ENCODE data around the gene DCAF15. TPM values are rescaled to one million over a fixed set of nuclear protein-coding genes. Genes with fewer than 3 reads are reported as not detected.
A peak's percentile ranks its signal among the peaks of the same experiment; 100 is the strongest.
"Not testable (repeated sequence)": the region's sequence is repeated elsewhere in the genome, so short reads cannot be mapped to it uniquely, and the experiment has no call there.

Gene DCAF15
- polyA plus RNA-seq, 3 donors from 2014 or later: 2.4 to 9.4 (median 4.2) TPM

DNA sequence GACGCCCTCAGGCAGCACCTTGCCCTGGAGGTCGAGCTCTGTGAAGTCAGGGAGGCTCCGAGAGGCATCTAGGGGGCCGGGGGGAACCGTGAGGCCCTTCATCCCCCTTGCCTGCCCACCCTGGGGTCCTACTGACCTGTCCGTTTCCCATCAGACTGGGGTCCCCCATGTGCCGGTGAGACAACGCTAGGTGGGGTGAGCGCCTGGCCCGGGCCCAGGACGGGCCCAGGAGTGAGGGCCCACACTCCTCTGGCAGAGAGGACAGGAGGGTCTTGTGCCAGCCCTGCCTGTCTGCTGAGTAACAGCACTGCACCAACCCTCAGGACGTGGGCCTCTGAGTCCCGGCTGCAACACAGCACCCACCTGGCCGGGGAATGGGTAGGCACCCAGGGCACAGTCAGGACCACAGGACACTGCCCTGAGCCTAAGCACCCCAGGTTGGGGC lies 14.4 kb downstream of the DCAF15 start:
- DNase-seq: no peak
- Mint-ChIP-seq H3K4me3 (no peak overlapping the region), H3K27me3 (ENCODE audit: low read depth in 3 of 3) (peaks cover 0 to 2% (median 0%) of the 10 kb centered on the region in 3 donors), H3K9me3 (no peaks in the 10 kb centered on the region), H3K4me1 (no peaks in the 10 kb centered on the region), H3K36me3 (peaks cover 0 to 15% (median 5%) of the 10 kb centered on the region in 3 donors), H3K27ac (peak overlapping the region in 1 of 6 donors; percentile 34)

DNA sequence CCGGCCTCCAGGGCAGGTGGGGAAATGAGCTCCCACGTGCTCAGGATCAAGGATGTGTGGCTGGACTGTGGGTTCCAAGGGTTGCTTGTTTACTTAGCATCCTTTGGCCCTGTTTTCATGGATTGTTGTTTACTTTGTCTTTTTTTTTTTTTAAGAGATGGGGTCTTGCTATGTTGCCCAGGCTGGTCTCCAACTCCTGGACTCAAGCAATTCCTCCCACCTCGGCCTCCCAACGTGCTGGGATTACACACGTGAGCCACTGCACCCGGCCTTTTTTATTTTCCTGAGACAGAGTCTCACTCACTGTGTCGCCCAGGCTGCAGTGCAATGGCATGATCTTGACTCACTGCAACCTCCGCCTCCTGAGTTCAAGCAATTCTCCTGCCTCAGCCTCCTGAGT lies 14.9 kb downstream of the DCAF15 start:
- H3K9me3 Mint-ChIP-seq; H3K4me1 Mint-ChIP-seq; H3K4me3 Mint-ChIP-seq; H3K27me3 Mint-ChIP-seq (ENCODE audit: low read depth in 3 of 3); DNase-seq: not testable (repeated sequence)
- H3K27ac Mint-ChIP-seq: peak overlapping the region in 1 of 6 donors; percentile 34
- H3K36me3 Mint-ChIP-seq: peaks cover 0 to 15% (median 5%) of the 10 kb centered on the region in 3 donors

DNA sequence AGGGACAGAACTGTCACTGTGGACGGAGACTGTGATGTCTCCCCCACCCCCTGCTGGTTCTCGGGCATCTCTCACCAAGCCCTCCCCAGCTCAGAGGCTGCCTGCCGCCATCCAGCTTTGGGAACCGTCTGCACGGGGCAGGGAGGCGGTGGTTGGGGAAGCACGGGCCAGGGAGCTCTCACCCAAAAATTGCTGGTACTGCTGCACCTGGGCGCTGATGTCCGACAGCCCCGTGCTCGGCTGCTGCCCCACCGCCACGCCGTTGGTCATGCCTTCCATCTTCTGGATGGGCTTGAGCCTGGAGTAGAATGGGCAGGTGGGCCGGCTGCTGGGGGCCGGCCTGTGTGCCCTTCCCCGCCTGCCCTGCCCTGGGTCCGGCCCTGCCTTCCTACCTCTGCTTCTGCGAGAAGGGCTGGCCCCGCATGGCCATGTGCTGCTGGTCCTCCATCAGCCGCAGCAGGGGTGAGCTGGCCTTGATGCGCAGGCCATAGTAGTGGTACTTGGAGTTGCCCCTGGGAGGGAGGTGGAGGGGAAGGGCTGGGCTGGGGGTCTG lies 16.1 kb downstream of the DCAF15 start:
- peaks cover 0 to 2% (median 0%) of the 10 kb centered on the region in 3 donors for H3K27me3 Mint-ChIP-seq (ENCODE audit: low read depth in 3 of 3)
- DNase-seq: no peak
- H3K9me3 Mint-ChIP-seq: no peaks in the 10 kb centered on the region
- no peaks in the 10 kb centered on the region for H3K4me1 Mint-ChIP-seq
- H3K4me3 Mint-ChIP-seq: no peak overlapping the region
- H3K27ac Mint-ChIP-seq: no peak overlapping the region
- H3K36me3 Mint-ChIP-seq: peaks cover 0 to 15% (median 5%) of the 10 kb centered on the region in 3 donors

DNA sequence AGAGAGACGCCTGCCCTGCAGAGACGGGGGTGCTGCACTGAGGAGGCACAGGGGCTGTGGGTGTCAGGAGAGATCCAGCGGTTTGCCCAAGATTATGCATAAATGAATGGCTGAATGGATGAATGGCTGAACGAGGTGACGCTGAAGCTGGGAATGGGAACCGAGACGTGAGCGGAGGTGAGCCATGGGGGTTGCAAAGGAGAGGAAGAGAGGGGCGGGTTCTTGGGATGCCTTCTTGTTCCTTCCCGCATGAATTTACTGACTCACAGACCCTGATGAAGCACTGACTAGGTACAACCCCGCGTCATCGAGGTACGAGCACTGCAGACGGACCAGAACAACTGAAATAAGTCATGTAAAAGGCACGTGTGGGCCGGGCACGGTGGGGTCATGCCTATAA lies 16.7 kb downstream of the DCAF15 start:
- Mint-ChIP-seq H3K4me1 (no peaks in the 10 kb centered on the region), H3K27ac (no peak overlapping the region), H3K9me3 (no peaks in the 10 kb centered on the region), H3K36me3 (peaks cover 2 to 15% (median 6%) of the 10 kb centered on the region in 3 donors), H3K4me3 (no peak overlapping the region), H3K27me3 (ENCODE audit: low read depth in 3 of 3) (peaks cover 0 to 3% (median 0%) of the 10 kb centered on the region in 3 donors)
- no peak for DNase-seq

DNA sequence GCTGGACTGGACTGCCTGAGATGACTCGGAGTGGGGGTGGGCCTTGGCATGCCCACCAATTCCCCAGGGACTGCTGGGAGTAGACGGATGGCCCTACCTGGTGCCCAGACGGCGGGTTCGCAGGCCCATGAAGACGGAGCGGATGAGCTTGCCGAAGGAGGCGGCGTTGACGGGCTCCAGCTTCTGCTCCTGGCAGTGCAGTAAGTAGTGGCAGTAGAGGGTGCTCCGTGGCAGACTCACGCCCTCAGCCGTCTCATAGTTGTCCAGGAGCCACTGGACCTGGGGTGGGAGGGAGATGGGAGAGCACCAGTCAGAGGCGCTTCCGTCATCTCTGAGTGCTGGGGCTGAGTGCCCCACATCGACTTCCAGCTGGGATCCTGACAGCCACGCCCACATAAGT lies 17.6 kb downstream of the DCAF15 start:
- H3K4me1 Mint-ChIP-seq: peaks cover 0 to 2% of the 10 kb centered on the region in 2 donors
- no peak overlapping the region for H3K27ac Mint-ChIP-seq
- H3K9me3 Mint-ChIP-seq: no peaks in the 10 kb centered on the region
- H3K36me3 Mint-ChIP-seq: peaks cover 5 to 14% (median 12%) of the 10 kb centered on the region in 3 donors
- DNase-seq: no peak
- H3K4me3 Mint-ChIP-seq: no peak overlapping the region
- peaks cover 0 to 2% (median 0%) of the 10 kb centered on the region in 3 donors for H3K27me3 Mint-ChIP-seq (ENCODE audit: low read depth in 3 of 3)

DNA sequence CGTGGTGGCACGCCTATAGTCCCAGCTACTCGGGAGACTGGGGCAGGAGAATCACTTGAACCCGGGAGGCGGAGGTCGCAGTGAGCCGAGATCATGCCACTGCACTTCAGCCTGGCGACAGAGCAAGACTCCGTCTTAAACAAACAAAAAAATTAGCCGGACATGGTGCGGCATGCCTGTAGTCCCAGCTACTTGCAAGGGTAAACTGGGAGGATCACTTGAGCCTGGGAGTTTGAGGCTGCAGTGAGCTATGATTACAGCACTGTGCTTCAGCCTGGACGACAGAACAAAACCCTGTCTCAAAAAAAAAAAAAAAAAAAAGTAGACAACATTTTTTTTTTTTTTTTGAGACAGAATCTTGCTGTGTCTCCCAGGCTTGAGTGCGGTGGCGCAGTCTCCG lies 19.6 kb downstream of the DCAF15 start:
- not testable (repeated sequence) for H3K4me3 Mint-ChIP-seq; H3K27ac Mint-ChIP-seq; H3K4me1 Mint-ChIP-seq; H3K9me3 Mint-ChIP-seq; H3K27me3 Mint-ChIP-seq (ENCODE audit: low read depth in 3 of 3); DNase-seq
- H3K36me3 Mint-ChIP-seq: peaks cover 5 to 16% (median 12%) of the 10 kb centered on the region in 3 donors

DNA sequence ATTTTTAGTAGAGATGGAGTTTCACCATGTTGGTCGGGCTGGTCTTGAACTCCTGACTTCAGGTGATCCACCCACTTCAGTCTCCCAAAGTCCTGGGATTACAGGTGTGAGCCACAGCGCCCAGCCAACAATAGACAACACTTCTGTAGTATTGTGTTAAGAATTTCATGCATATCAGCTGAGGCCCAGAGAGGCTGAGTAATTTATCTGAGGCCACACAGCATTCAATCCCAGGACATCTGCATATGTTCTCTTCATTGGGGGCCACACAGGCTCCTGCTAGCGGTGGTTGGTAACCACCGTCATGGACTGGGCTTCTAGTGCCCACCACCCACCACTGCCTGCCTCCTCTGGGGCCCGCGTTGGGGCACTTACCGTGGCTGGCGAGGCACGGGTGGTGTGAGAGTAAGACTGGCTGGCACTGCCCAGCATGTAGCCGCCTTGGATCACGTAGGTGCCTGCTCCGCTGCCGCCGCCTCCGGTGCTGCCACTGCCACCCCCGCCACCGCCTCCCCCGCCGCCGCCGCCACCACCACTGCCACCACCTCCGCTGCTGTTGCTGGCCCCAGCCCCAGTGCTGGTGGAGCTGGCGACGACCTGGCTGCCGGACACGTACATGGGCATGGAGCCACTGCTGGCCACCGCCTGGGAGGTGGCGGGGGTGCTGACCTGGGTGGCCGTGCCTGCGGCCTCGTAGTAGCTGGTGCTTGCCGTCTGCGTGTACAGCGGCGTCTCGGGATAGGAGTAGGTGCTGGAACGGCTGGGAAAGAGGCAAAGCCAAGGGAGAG lies 20.3 kb downstream of the DCAF15 start:
- Mint-ChIP-seq H3K36me3 (peaks cover 5 to 16% (median 12%) of the 10 kb centered on the region in 3 donors), H3K9me3 (no peaks in the 10 kb centered on the region), H3K4me3 (no peak overlapping the region), H3K4me1 (peaks cover 0 to 4% of the 10 kb centered on the region in 2 donors), H3K27me3 (ENCODE audit: low read depth in 3 of 3) (peaks cover 0 to 2% (median 2%) of the 10 kb centered on the region in 3 donors), H3K27ac (no peak overlapping the region)
- DNase-seq: no peak

DNA sequence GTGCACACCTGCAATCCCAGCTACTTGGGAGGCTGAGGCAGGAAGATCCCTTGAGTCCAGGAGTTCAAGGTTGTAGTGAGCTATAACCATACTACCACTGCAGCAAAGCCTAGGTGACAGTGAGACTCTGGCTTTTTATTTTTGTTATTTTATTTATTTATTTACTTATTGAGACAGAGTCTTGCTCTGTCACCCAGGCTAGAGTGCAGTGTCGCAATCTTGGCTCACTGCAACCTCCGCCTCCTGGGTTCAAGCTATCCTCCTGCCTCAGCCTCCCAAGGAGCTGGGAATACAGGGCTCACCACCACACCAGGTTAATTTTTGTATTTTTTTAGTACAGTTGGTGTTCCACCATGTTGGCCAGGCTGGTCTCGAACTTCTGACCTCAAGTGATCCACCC lies 21.2 kb downstream of the DCAF15 start:
- H3K27ac Mint-ChIP-seq; H3K9me3 Mint-ChIP-seq; DNase-seq; H3K4me3 Mint-ChIP-seq; H3K4me1 Mint-ChIP-seq; H3K27me3 Mint-ChIP-seq (ENCODE audit: low read depth in 3 of 3): not testable (repeated sequence)
- H3K36me3 Mint-ChIP-seq: peaks cover 5 to 16% (median 12%) of the 10 kb centered on the region in 3 donors

DNA sequence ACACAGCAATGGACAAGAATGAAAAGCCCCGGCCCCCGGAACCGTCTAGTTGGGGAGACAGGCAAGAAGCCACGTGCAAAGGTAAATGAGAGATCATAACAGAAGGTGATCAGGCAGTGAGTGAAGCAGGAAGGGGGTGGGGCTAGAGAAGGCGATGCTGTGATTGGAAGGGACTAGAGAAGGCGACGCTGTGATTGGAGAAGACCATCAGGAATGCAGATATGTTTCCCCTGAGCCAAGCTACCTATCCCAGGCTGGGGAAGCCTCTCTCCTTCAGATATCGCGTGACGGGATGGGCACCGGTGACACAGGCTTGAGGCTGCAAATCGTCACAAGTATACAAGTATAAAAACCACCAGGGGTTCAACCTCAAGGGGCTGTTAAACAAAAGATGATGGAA lies 21.8 kb downstream of the DCAF15 start:
- H3K4me1 Mint-ChIP-seq: peaks cover 0 to 4% of the 10 kb centered on the region in 2 donors
- H3K4me3 Mint-ChIP-seq: no peak overlapping the region
- DNase-seq: no peak
- peaks cover 5 to 13% (median 9%) of the 10 kb centered on the region in 3 donors for H3K36me3 Mint-ChIP-seq
- H3K27ac Mint-ChIP-seq: peak overlapping the region in 1 of 6 donors; percentile 42
- no peaks in the 10 kb centered on the region for H3K9me3 Mint-ChIP-seq
- peaks cover 0 to 2% (median 2%) of the 10 kb centered on the region in 3 donors for H3K27me3 Mint-ChIP-seq (ENCODE audit: low read depth in 3 of 3)

DNA sequence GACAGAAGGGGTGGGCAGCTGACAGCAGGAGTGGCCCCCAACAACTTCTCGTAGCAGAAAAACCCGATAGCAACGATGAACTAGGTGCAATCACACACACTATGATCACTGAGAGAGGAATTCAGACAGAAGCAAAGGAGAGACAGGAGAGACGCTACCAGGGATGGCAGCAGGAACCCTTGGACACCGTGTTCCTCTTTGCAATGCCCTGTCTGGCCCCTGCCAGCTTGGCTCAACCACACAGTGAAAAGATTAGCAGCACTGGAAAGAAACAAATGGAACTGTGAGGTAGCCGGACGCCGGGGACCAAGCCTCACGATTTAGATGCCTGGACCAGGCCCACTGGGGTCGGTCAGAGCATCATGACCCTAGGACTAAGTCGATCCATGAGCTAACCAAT lies 23.6 kb downstream of the DCAF15 start:
- H3K4me3 Mint-ChIP-seq: no peak overlapping the region

DNA sequence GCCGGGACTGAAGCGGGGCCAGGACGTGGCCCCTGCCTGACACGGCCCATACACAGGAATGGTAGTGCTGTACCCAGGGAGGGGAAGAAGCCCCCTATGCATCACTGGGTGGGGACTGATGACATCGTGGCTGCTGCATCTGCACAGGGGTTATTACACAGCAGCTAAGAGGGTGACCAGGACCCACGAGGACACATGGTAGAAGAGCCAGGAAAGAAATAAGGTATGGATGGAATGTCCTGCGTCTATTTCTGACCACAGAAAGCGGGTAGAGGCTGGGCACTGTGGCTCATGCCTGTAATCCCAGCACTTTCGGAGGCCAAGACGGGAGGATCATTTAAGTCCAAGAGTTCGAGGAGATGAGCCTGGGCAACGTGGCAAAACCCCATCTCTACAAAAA lies 24.1 kb downstream of the DCAF15 start:
- peak overlapping the region in 4 of 6 donors; percentile 26 to 81 (median 34) for H3K27ac Mint-ChIP-seq

More for the DNA sequence above, 23.6 kb downstream of the DCAF15 start:
- no peak for DNase-seq
- Mint-ChIP-seq H3K27ac (peak overlapping the region in 3 of 6 donors; percentile 17 to 48 (median 18)), H3K36me3 (peaks cover 5 to 11% (median 8%) of the 10 kb centered on the region in 3 donors), H3K4me1 (peaks cover 0 to 7% of the 10 kb centered on the region in 2 donors), H3K27me3 (ENCODE audit: low read depth in 3 of 3) (peaks cover 0 to 3% (median 2%) of the 10 kb centered on the region in 3 donors), H3K9me3 (no peaks in the 10 kb centered on the region)

DNA sequence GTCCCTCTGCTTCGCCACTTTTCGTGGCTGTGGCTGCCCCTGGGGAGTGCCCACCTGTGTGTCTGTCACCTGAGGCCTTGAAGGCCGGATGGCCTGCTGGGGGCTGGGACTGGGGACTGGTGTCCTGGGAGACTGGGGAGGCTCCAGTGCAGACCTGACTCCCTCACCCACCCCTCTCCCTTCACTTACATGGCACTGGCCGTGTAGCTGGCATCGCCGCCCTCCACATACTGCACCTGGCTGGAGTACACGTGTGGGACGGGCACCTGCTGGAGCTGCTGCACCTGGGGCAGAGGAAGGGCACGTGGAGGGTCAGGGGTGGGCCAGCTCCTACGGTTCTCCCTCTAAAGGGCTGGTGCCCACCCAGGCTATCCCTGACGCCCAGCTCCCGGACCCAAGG lies 25.5 kb downstream of the DCAF15 start:
- H3K9me3 Mint-ChIP-seq: no peaks in the 10 kb centered on the region
- peak overlapping the region in 2 of 6 donors; percentile 23 to 78 for H3K27ac Mint-ChIP-seq
- H3K36me3 Mint-ChIP-seq: peaks cover 5 to 11% (median 8%) of the 10 kb centered on the region in 3 donors
- H3K4me3 Mint-ChIP-seq: peak overlapping the region in 1 of 5 donors; percentile 29
- DNase-seq: no peak
- peaks cover 0 to 15% of the 10 kb centered on the region in 2 donors for H3K4me1 Mint-ChIP-seq
- peaks cover 0 to 5% (median 2%) of the 10 kb centered on the region in 3 donors for H3K27me3 Mint-ChIP-seq (ENCODE audit: low read depth in 3 of 3)

More for the DNA sequence above, 24.1 kb downstream of the DCAF15 start:
- no peak for DNase-seq
- peaks cover 0 to 7% of the 10 kb centered on the region in 2 donors for H3K4me1 Mint-ChIP-seq
- H3K36me3 Mint-ChIP-seq: peaks cover 5 to 11% (median 8%) of the 10 kb centered on the region in 3 donors
- H3K9me3 Mint-ChIP-seq: no peaks in the 10 kb centered on the region
- H3K4me3 Mint-ChIP-seq: no peak overlapping the region
- peaks cover 0 to 5% (median 2%) of the 10 kb centered on the region in 3 donors for H3K27me3 Mint-ChIP-seq (ENCODE audit: low read depth in 3 of 3)

DNA sequence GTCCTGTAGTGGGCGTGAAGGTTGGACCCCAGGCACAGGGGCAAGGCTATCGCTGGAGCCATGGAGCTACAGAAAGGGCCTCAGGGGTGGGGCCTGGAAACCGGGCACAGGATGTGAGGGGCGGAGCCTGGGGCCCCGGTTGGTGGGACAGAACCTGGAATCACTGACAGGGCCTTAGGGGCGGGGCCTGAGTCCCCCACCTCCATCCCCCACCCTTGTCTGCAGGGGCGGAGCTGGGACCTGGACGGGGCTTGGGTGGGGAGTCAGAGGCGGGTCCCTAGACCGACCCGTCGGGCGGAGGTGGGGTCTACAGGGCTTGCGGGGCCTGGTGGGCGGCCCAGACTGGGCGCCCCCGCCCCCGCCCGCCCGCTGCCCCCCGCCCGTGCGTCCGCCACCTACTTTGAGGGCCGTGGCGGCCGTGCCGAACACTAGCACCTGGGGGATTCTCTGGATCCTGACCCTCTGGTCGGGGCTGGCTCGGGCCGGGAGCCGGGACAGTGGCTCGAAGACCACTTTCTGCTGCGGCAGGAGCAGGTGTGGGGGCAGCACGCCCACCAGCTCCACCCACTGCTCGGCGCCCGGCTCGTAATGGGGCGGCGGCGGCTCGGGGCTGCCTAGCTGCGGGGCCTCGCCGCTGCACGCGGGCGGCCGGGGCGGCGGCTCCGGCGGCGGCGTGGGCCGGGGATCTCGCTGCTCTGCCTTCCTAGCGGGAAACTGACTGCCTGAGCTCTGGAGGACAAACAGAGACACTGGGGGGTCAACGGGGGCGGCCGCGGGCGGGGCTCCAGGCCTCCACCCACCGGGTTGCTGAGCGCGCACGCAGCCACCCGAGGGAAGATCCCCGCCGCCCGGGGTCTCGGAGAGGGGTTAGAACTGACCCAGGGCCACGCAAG lies 26.3 kb downstream of the DCAF15 start:
- peak overlapping the region in 4 of 5 donors; percentile 29 to 52 (median 46) for H3K4me3 Mint-ChIP-seq
- peaks cover 0 to 5% (median 2%) of the 10 kb centered on the region in 3 donors for H3K27me3 Mint-ChIP-seq (ENCODE audit: low read depth in 3 of 3)
- H3K36me3 Mint-ChIP-seq: peaks cover 5 to 11% (median 8%) of the 10 kb centered on the region in 3 donors
- DNase-seq: peak in 1 of 3 donors; percentile 34
- H3K4me1 Mint-ChIP-seq: peaks cover 0 to 16% of the 10 kb centered on the region in 2 donors
- peak overlapping the region in 2 of 6 donors; percentile 23 to 78 for H3K27ac Mint-ChIP-seq
- H3K9me3 Mint-ChIP-seq: no peaks in the 10 kb centered on the region

Measured in immature natural killer cell (primary cell).